HuH-7 (cell line): ENCODE results near the gene NEDD4L.

ENCODE experiments used
- DNase-seq: peaks from one replicate; pipeline ENCODE4 v3.0.0; 2011; ENCODE audit warnings: low spot score

Gene NEDD4L

GRCh38 chr18:58319719-58320118, 275.7 kb downstream of the NEDD4L start:
- no peak for DNase-seq

GRCh38 chr18:58320907-58321561, 277.0 kb downstream of the NEDD4L start:
- no peak for DNase-seq

- peak; percentile 58 for DNase-seq
These were observed 278.0 kb downstream of the NEDD4L start for GRCh38 chr18:58321986-58322385.

GRCh38 chr18:58322464-58322863, 278.4 kb downstream of the NEDD4L start:
- DNase-seq, result no peak

- no peak for DNase-seq
These were observed 280.1 kb downstream of the NEDD4L start for GRCh38 chr18:58323866-58324762.

- DNase-seq, result no peak
These were observed 280.9 kb downstream of the NEDD4L start for GRCh38 chr18:58324824-58325480.

- DNase-seq, result no peak
These were observed 281.5 kb downstream of the NEDD4L start for GRCh38 chr18:58325494-58325893.

- DNase-seq, result no peak
These were observed 290.0 kb downstream of the NEDD4L start for GRCh38 chr18:58334061-58334460.

GRCh38 chr18:58335223-58335622, 291.2 kb downstream of the NEDD4L start:
- DNase-seq, result no peak

GRCh38 chr18:58335821-58336220, 291.8 kb downstream of the NEDD4L start:
- no peak for DNase-seq

GRCh38 chr18:58336605-58337004, 292.6 kb downstream of the NEDD4L start:
- DNase-seq, result no peak

GRCh38 chr18:58337285-58337684, 293.3 kb downstream of the NEDD4L start:
- DNase-seq, result no peak

GRCh38 chr18:58337686-58338085, 293.7 kb downstream of the NEDD4L start:
- no peak for DNase-seq

GRCh38 chr18:58338141-58338540, 294.1 kb downstream of the NEDD4L start:
- no peak for DNase-seq

- no peak for DNase-seq
These were observed 295.1 kb downstream of the NEDD4L start for GRCh38 chr18:58338961-58339592.

- no peak for DNase-seq
These were observed 295.9 kb downstream of the NEDD4L start for GRCh38 chr18:58339890-58340289.

- no peak for DNase-seq
These were observed 297.9 kb downstream of the NEDD4L start for GRCh38 chr18:58341916-58342315.

GRCh38 chr18:58344080-58344670, 300.1 kb downstream of the NEDD4L start:
- no peak for DNase-seq

GRCh38 chr18:58344861-58345463, 300.9 kb downstream of the NEDD4L start:
- no peak for DNase-seq

GRCh38 chr18:58345875-58346274, 301.8 kb downstream of the NEDD4L start:
- no peak for DNase-seq

- DNase-seq, result no peak
These were observed 303.1 kb downstream of the NEDD4L start for GRCh38 chr18:58347135-58347534.

GRCh38 chr18:58348517-58348916, 304.5 kb downstream of the NEDD4L start:
- DNase-seq, result no peak
